Measurements from ENCODE around the gene ZIM2. TPM values are rescaled to one million over a fixed set of nuclear protein-coding genes. Genes with fewer than 3 reads are reported as not detected.

ZIM2 gene
- total and polyA plus RNA-seq, 2 of the 4 experiments (the other 2 are of a cell fraction) = not detected

DNA sequence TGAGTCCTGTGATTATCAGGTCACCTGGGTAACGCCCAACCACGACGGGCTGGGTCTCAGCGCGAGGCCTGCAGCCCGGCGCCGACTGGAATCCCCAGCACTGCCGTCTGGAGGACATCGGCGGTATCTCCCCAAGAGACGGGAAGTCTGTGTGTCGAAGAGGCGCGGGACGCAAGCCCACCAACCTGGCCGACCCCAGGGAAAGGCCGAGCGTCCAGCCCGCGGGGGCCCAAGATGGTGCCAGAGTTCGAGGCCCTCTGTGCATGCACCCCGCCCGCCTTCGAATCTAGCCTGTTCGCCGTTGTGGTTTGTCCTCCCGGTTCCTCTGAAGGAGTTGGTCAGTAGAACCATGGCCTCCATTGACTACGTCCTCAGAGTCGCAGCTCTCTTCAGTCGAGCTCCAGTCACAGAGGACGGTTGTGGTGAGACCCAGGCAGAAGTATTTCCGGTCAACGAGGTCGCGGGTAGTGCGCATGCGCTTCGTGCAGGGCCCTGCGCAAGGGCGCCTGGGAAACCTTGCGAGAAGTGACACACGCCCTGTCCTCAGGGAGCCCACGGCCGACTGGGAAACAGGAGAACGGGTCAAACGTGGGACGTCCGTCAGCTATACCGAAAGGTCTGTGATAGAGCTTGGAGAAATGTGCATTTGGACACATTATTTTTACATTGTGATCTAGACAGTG, 24.1 kb upstream of the ZIM2 start:
- Histone ChIP-seq H3K36me3 (ENCODE audit: control insufficient read depth, insufficient read depth, low read length) (no peaks in the 10 kb centered on the region), H2BK5ac (ENCODE audit: low read depth, low read length, poor library complexity, severe bottlenecking) (no peak overlapping the region), H3K9me1 (ENCODE audit: insufficient read depth, low read length) (no peaks in the 10 kb centered on the region), H4K91ac (ENCODE audit: insufficient read depth, low read depth, low read length) (no peak overlapping the region), H4K20me1 (ENCODE audit: insufficient read depth, low read length) (no peaks in the 10 kb centered on the region), H3K79me1 (ENCODE audit: low read depth in 1 of 2, low read length in 2 of 2) (no peaks in the 10 kb centered on the region), H2AK9ac (replicated peaks; ENCODE audit: low read depth, low read length, poor library complexity) (no peak overlapping the region), H2BK120ac (ENCODE audit: low read depth, low read length) (no peak overlapping the region), H3K27ac (ENCODE audit: insufficient read depth, low read length) (no peak overlapping the region), H3K9me3 (ENCODE audit: control insufficient read depth, insufficient read depth, low read length) (peaks cover 23% of the 10 kb centered on the region), H3K27me3 (ENCODE audit: control insufficient read depth, insufficient read depth, low read length) (no peaks in the 10 kb centered on the region), H3K4me2 (ENCODE audit: low read depth, low read length) (no peak overlapping the region), H3K9ac (ENCODE audit: low read depth, low read length) (no peak overlapping the region), H3K56ac (ENCODE audit: extremely low read depth, insufficient read depth, low read length) (no peak overlapping the region), H3K4ac (ENCODE audit: low read depth, low read length) (no peak overlapping the region), H2BK15ac (ENCODE audit: low read depth, low read length) (no peak overlapping the region), H2AK5ac (ENCODE audit: low read depth, low read length) (no peak overlapping the region), H3K4me1 (ENCODE audit: control insufficient read depth, insufficient read depth, low read length) (no peaks in the 10 kb centered on the region), H3K14ac (replicated peaks; ENCODE audit: low read depth, low read length) (no peak overlapping the region), H3K4me3 (ENCODE audit: insufficient read depth, low read depth, low read length) (no peak overlapping the region), H3K18ac (ENCODE audit: low read depth, low read length) (no peak overlapping the region), H4K8ac (ENCODE audit: low read depth in 2 of 2, low read length in 2 of 2) (no peak overlapping the region), H3K23ac (ENCODE audit: low read depth, low read length) (no peak overlapping the region), H4K5ac (ENCODE audit: low read depth, low read length) (no peak overlapping the region), H2BK20ac (ENCODE audit: low read depth, low read length) (no peak overlapping the region), H2AFZ (replicated peaks; ENCODE audit: low read length, poor library complexity) (no peak overlapping the region)
- dilution Hi-C loops (cut with HindIII; ENCODE audit: low sequenced_read_pairs, unreplicated experiment) (no loop called here), in situ Hi-C loops (cut with MboI; ENCODE audit: low sequenced_read_pairs) (no loop called here), intact Hi-C loops (cut with micrococcal nuclease) (no loop called here)
- CTCF ChIA-PET = interaction anchor here (0.6 kb wide), 1 partner anchor 17 kb away, joined by 3 read pairs; no protein-coding TSS in a partner anchor
- DNase-seq = no peak
- TF ChIP-seq FOS (IDR thresholded peaks at IDR 0.05; ENCODE audit: low read depth, low read length) (no peak), CTCF (conservative IDR thresholded peaks at IDR 0.05; ENCODE audit: low read depth, low read length) (no peak), POLR2A (IDR thresholded peaks at IDR 0.05; ENCODE audit: low read depth, low read length) (no peak), SMC3 (IDR thresholded peaks at IDR 0.05; ENCODE audit: low read depth, low read length) (no peak), CEBPB (IDR thresholded peaks at IDR 0.05; ENCODE audit: low read depth, low read length) (no peak), RCOR1 (IDR thresholded peaks at IDR 0.05; ENCODE audit: insufficient replicate concordance, low read length) (no peak), MXI1 (IDR thresholded peaks at IDR 0.05; ENCODE audit: borderline replicate concordance, low read depth, low read length) (no peak), MAFK (IDR thresholded peaks at IDR 0.05; ENCODE audit: low read depth, low read length) (no peak), MAZ (IDR thresholded peaks at IDR 0.05; ENCODE audit: borderline replicate concordance, low read depth, low read length) (no peak), RFX5 (IDR thresholded peaks at IDR 0.05; ENCODE audit: low read depth, low read length) (no peak), NFE2L2 (IDR thresholded peaks at IDR 0.05; ENCODE audit: low read depth, low read length) (no peak), BHLHE40 (IDR thresholded peaks at IDR 0.05; ENCODE audit: low read depth, low read length) (no peak), RAD21 (IDR thresholded peaks at IDR 0.05; ENCODE audit: low read length) (no peak), CHD1 (IDR thresholded peaks at IDR 0.05; ENCODE audit: low read depth, low read length) (no peak), USF2 (IDR thresholded peaks at IDR 0.05; ENCODE audit: low read depth, low read length) (no peak)
- TF ChIP-seq, protein P1, sequence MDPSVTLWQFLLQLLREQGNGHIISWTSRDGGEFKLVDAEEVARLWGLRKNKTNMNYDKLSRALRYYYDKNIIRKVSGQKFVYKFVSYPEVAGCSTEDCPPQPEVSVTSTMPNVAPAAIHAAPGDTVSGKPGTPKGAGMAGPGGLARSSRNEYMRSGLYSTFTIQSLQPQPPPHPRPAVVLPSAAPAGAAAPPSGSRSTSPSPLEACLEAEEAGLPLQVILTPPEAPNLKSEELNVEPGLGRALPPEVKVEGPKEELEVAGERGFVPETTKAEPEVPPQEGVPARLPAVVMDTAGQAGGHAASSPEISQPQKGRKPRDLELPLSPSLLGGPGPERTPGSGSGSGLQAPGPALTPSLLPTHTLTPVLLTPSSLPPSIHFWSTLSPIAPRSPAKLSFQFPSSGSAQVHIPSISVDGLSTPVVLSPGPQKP (IDR thresholded peaks at IDR 0.05; ENCODE audit: borderline replicate concordance, low read depth, low read length) = no peak
- WGBS, 2 experiments (ENCODE audit: extremely low coverage in 2 of 2, insufficient read length in 1 of 2) = 62% methylated on average over 22 of the region's 50 CpGs; no CpG with 5 or more reads in 1 of the 2 experiments
- ATAC-seq (ENCODE audit: low read depth) = no peak
- BruUV-seq (replicated peaks) = no TSS peak
- POLR2A ChIA-PET (ENCODE audit: unreplicated experiment) = no interaction called here

All from IMR-90 (cell line).